Measurements from ENCODE around the gene TMPRSS15.

Gene TMPRSS15

DNA sequence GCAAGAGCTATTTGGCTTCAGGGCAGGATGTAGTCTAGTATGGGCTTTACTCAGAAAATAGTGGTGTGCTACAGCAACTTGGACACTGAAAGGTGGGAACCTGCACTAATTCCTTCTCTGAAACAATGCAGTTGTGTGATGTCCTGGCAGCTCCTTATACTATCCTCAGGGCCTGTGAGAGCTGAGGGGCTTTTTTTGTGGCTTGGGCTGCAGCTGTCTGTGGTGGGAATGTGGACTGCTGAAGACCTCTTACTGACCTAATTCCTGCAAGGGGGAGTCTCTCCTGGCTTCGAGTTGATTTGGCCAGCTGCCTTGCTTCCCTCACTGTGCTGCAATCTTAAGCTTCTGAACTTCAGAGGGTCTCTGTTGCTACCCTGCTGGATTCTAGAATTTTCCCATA, 181.2 kb downstream of the TMPRSS15 start:
- Histone ChIP-seq H3K36me3 (replicated peaks; ENCODE audit: low read depth, low read length) (no peaks in the 10 kb centered on the region), H3K4me1 (ENCODE audit: low read length) (no peaks in the 10 kb centered on the region), H3K27ac (ENCODE audit: low read length) (no peak overlapping the region), H3K9ac (ENCODE audit: low read length) (no peak overlapping the region), H3K9me3 (ENCODE audit: insufficient read depth, low read length) (no peaks in the 10 kb centered on the region), H3K27me3 (ENCODE audit: low read depth, low read length) (no peaks in the 10 kb centered on the region), H3K4me3 (ENCODE audit: low read length) (no peak overlapping the region), H2AFZ (ENCODE audit: low read depth, low read length) (no peak overlapping the region), H3K4me2 (ENCODE audit: low read length) (no peak overlapping the region), H3K79me2 (ENCODE audit: low read length) (no peaks in the 10 kb centered on the region), H4K20me1 (ENCODE audit: insufficient read depth, low read length) (no peaks in the 10 kb centered on the region)
- no peak for TF ChIP-seq EZH2phosphoT487 (IDR thresholded peaks at IDR 0.05; ENCODE audit: low read depth)
- TF ChIP-seq, protein P1, sequence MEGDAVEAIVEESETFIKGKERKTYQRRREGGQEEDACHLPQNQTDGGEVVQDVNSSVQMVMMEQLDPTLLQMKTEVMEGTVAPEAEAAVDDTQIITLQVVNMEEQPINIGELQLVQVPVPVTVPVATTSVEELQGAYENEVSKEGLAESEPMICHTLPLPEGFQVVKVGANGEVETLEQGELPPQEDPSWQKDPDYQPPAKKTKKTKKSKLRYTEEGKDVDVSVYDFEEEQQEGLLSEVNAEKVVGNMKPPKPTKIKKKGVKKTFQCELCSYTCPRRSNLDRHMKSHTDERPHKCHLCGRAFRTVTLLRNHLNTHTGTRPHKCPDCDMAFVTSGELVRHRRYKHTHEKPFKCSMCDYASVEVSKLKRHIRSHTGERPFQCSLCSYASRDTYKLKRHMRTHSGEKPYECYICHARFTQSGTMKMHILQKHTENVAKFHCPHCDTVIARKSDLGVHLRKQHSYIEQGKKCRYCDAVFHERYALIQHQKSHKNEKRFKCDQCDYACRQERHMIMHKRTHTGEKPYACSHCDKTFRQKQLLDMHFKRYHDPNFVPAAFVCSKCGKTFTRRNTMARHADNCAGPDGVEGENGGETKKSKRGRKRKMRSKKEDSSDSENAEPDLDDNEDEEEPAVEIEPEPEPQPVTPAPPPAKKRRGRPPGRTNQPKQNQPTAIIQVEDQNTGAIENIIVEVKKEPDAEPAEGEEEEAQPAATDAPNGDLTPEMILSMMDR (IDR thresholded peaks at IDR 0.05; ENCODE audit: low read depth, low read length): no peak

- Histone ChIP-seq H3K4me1 (ENCODE audit: low read length) (no peaks in the 10 kb centered on the region), H3K9me3 (ENCODE audit: insufficient read depth, low read length) (no peaks in the 10 kb centered on the region), H3K4me3 (ENCODE audit: low read length) (no peak overlapping the region), H3K79me2 (ENCODE audit: low read length) (no peaks in the 10 kb centered on the region), H3K27me3 (ENCODE audit: low read depth, low read length) (no peaks in the 10 kb centered on the region), H3K36me3 (replicated peaks; ENCODE audit: low read depth, low read length) (no peaks in the 10 kb centered on the region), H3K9ac (ENCODE audit: low read length) (no peak overlapping the region), H3K4me2 (ENCODE audit: low read length) (no peak overlapping the region), H2AFZ (ENCODE audit: low read depth, low read length) (no peak overlapping the region), H3K27ac (ENCODE audit: low read length) (no peak overlapping the region), H4K20me1 (ENCODE audit: insufficient read depth, low read length) (no peaks in the 10 kb centered on the region)
- TF ChIP-seq, protein P1 (IDR thresholded peaks at IDR 0.05; ENCODE audit: low read depth, low read length): no peak
- no peak for TF ChIP-seq EZH2phosphoT487 (IDR thresholded peaks at IDR 0.05; ENCODE audit: low read depth)
Observed at GRCh38 chr21:18220498-18220897, 183.1 kb downstream of the TMPRSS15 start.
